GM18517 (cell line): ENCODE results near the gene SAG.

Source experiments
- ATAC-seq: cut with Tn5 transposase; IDR thresholded peaks from one replicate; pipeline ENCODE4 v1.9.1; 2021; ENCODE audit warnings: mild to moderate bottlenecking, moderate library complexity; ENCODE audit not compliant: unreplicated experiment

The SAG gene

GRCh38 chr2:233375490-233376314 is 68.1 kb downstream of the SAG start:
- no peak for ATAC-seq

GRCh38 chr2:233379034-233379433 is 71.4 kb downstream of the SAG start:
- no peak for ATAC-seq

GRCh38 chr2:233379441-233379840 is 71.8 kb downstream of the SAG start:
- no peak for ATAC-seq

GRCh38 chr2:233380132-233380895 is 72.7 kb downstream of the SAG start:
- ATAC-seq: peak; percentile 41

GRCh38 chr2:233380995-233381637 is 73.5 kb downstream of the SAG start:
- no peak for ATAC-seq

GRCh38 chr2:233381638-233381995 is 74.0 kb downstream of the SAG start:
- ATAC-seq: no peak

GRCh38 chr2:233384015-233384414 is 76.4 kb downstream of the SAG start:
- no peak for ATAC-seq

- peak; percentile 14 for ATAC-seq
Observed at GRCh38 chr2:233384811-233385488, 77.3 kb downstream of the SAG start.

- peak; percentile 69 for ATAC-seq
Observed at GRCh38 chr2:233385489-233386044, 78.0 kb downstream of the SAG start.

GRCh38 chr2:233386382-233387041 is 78.9 kb downstream of the SAG start:
- no peak for ATAC-seq

- no peak for ATAC-seq
Observed at GRCh38 chr2:233387225-233387624, 79.6 kb downstream of the SAG start.

GRCh38 chr2:233387667-233388528 is 80.3 kb downstream of the SAG start:
- ATAC-seq: no peak

- no peak for ATAC-seq
Observed at GRCh38 chr2:233389601-233390125, 82.0 kb downstream of the SAG start.

- no peak for ATAC-seq
Observed at GRCh38 chr2:233395687-233396086, 88.1 kb downstream of the SAG start.
